Ishikawa (cell line): ENCODE data around the gene PSME4.

Source experiments
- CEBPB ChIP-seq: IDR thresholded peaks from 2 replicates; pipeline ENCODE4 v1.6.1; 2012
- CREB1 ChIP-seq: IDR thresholded peaks from 2 replicates; pipeline ENCODE4 v1.6.1; 2012; ENCODE audit warnings: low read depth
- EGR1 ChIP-seq: IDR thresholded peaks from 2 replicates; pipeline ENCODE4 v1.6.1; 2012
- EP300 ChIP-seq: IDR thresholded peaks from 2 replicates; pipeline ENCODE4 v1.6.1; 2012; ENCODE audit warnings: borderline replicate concordance
- FOXM1 ChIP-seq: IDR thresholded peaks from 2 replicates; pipeline ENCODE4 v1.6.1; 2012; ENCODE audit warnings: low read depth, borderline replicate concordance
- NFIC ChIP-seq: IDR thresholded peaks from 2 replicates; pipeline ENCODE4 v1.6.1; 2012
- RAD21 ChIP-seq: IDR thresholded peaks from 2 replicates; pipeline ENCODE4 v1.6.1; 2012; ENCODE audit warnings: low read depth
- REST ChIP-seq: IDR thresholded peaks from 2 replicates; pipeline ENCODE4 v1.6.1; 2012; ENCODE audit warnings: low read depth, mild to moderate bottlenecking
- TAF1 ChIP-seq: IDR thresholded peaks from 2 replicates; pipeline ENCODE4 v1.6.1; 2012; ENCODE audit warnings: low read depth, mild to moderate bottlenecking
- TCF12 ChIP-seq: IDR thresholded peaks from 2 replicates; pipeline ENCODE4 v1.6.1; 2012; ENCODE audit warnings: low read depth
- TEAD4 ChIP-seq: IDR thresholded peaks from 2 replicates; pipeline ENCODE4 v1.6.1; 2012
- USF1 ChIP-seq: IDR thresholded peaks from 2 replicates; pipeline ENCODE4 v1.6.1; 2012
- YY1 ChIP-seq: IDR thresholded peaks from 2 replicates; pipeline ENCODE4 v1.6.1; 2012; ENCODE audit warnings: low read depth
- ZBTB7A ChIP-seq: IDR thresholded peaks from 2 replicates; pipeline ENCODE4 v1.6.1; 2012; ENCODE audit warnings: low read depth
- TF ChIP-seq, protein P1 (sequence below): IDR thresholded peaks from 2 replicates; pipeline ENCODE4 v1.6.1; 2012

Gene PSME4

DNA sequence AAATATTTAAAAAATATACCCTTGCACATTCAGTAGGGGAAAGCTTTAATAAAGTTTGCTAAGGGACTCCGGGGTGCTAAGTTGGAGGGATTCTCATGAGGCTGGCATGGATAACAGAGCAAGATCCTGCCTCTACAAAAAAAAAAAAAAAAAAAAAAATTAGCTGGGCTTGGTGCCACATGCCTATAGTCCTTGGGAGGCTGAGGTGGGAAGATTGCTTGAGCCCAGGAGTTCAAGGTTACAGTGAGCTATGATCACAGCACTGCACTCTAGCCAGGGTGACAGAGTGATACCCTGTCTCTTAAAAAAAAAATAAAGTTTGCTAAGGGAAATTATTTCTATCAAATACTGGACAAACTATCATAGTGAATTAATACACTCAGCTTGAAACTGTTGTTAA is 93.7 kb downstream of the PSME4 start:
- TF ChIP-seq YY1: no peak
- no peak for TF ChIP-seq TCF12
- TF ChIP-seq FOXM1: no peak
- TF ChIP-seq TAF1: no peak
- TF ChIP-seq, protein P1, sequence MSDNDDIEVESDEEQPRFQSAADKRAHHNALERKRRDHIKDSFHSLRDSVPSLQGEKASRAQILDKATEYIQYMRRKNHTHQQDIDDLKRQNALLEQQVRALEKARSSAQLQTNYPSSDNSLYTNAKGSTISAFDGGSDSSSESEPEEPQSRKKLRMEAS: no peak
- no peak for TF ChIP-seq CEBPB
- TF ChIP-seq EP300: no peak
- no peak for TF ChIP-seq RAD21
- no peak for TF ChIP-seq TEAD4
- TF ChIP-seq ZBTB7A: no peak
- no peak for TF ChIP-seq NFIC
- TF ChIP-seq REST: no peak
- TF ChIP-seq USF1: no peak
- no peak for TF ChIP-seq EGR1
- TF ChIP-seq CREB1: no peak

DNA sequence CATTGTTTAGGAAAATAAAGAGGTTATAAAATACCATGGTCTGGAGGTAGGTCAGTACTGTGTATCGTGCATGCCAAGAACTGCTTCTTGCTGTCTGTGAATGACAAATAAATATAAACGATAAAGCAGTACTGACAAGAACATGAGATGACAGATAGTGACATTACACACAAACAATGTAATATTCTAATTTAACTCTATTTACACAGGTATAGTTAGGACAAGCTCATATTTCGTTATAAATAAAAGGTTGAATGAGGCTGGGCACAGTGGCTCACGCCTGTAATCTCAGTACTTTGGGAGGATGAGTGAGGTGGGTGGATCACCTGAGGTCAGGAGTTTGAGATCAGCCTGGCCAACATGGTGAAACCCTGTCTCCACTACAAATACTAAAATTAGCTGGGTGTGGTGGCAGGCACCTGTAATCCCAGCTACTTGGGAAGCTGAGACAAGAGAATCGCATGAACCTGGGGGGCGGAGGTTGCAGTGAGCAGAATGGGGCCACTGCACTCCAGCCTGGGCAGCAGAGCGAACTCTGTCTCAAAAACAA is 96.3 kb downstream of the PSME4 start:
- no peak for TF ChIP-seq YY1
- no peak for TF ChIP-seq ZBTB7A
- no peak for TF ChIP-seq CEBPB
- TF ChIP-seq CREB1: no peak
- TF ChIP-seq, protein P1: no peak
- TF ChIP-seq EP300: no peak
- no peak for TF ChIP-seq TEAD4
- TF ChIP-seq FOXM1: no peak
- no peak for TF ChIP-seq TAF1
- TF ChIP-seq NFIC: no peak
- no peak for TF ChIP-seq USF1
- no peak for TF ChIP-seq REST
- no peak for TF ChIP-seq TCF12
- TF ChIP-seq RAD21: no peak
- TF ChIP-seq EGR1: no peak

GRCh38 chr2:53867773-53868172 is 103.0 kb downstream of the PSME4 start:
- TF ChIP-seq FOXM1 (no peak), ZBTB7A (no peak), EGR1 (no peak), USF1 (no peak), YY1 (no peak), EP300 (no peak)
- TF ChIP-seq, protein P1: no peak

DNA sequence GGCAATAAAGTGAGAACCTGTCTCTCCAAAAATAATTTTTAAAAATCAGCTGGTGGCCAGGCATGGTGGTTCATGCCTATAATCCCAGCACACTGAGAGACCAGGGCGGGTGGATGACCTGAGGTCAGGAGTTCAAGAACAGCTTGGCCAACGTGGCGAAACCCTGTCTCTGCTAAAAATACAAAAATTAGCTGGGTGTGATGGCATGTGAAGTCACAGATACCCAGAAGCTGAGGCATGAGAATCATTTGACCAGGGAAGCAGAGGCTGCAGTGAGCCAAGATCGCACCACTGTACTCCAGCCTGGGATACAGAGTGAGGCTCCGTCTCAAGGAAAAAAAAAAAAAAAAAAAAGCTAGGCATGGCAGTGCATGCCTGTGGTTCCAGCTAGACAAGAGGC is 103.6 kb downstream of the PSME4 start:
- TF ChIP-seq ZBTB7A (no peak), RAD21 (no peak), TAF1 (no peak), CEBPB (no peak), EP300 (no peak), USF1 (no peak), NFIC (no peak), TEAD4 (no peak), FOXM1 (no peak), EGR1 (no peak), REST (no peak), CREB1 (no peak), TCF12 (no peak), YY1 (no peak)
- TF ChIP-seq, protein P1: no peak
